ENCODE results near the gene TADA2A.

Gene TADA2A

GRCh38 chr17:37466471-37466870 lies 59.8 kb downstream of the TADA2A start:
- H3K4me3 ChIP-seq (ENCODE audit: low read depth, low read length): no peak overlapping the region
- TF ChIP-seq CTCF (IDR thresholded peaks at IDR 0.05; ENCODE audit: low read depth, low read length): no peak
- DNase-seq (ENCODE audit: low read depth, low spot score): no peak
- in situ Hi-C loops (cut with HindIII; ENCODE audit: low sequenced_read_pairs): no loop called here

GRCh38 chr17:37470181-37470580 lies 63.5 kb downstream of the TADA2A start:
- H3K4me3 ChIP-seq (ENCODE audit: low read depth, low read length): no peak overlapping the region
- TF ChIP-seq CTCF (IDR thresholded peaks at IDR 0.05; ENCODE audit: low read depth, low read length): no peak
- in situ Hi-C loops (cut with HindIII; ENCODE audit: low sequenced_read_pairs): no loop called here
- no peak for DNase-seq (ENCODE audit: low read depth, low spot score)

GRCh38 chr17:37475731-37476420 lies 69.2 kb downstream of the TADA2A start:
- H3K4me3 ChIP-seq (ENCODE audit: low read depth, low read length): no peak overlapping the region
- in situ Hi-C loops (cut with HindIII; ENCODE audit: low sequenced_read_pairs): no loop called here
- TF ChIP-seq CTCF (IDR thresholded peaks at IDR 0.05; ENCODE audit: low read depth, low read length): no peak
- no peak for DNase-seq (ENCODE audit: low read depth, low spot score)

GRCh38 chr17:37476431-37477120 lies 69.9 kb downstream of the TADA2A start:
- in situ Hi-C loops (cut with HindIII; ENCODE audit: low sequenced_read_pairs): no loop called here
- TF ChIP-seq CTCF (IDR thresholded peaks at IDR 0.05; ENCODE audit: low read depth, low read length): no peak
- no peak for DNase-seq (ENCODE audit: low read depth, low spot score)
- no peak overlapping the region for H3K4me3 ChIP-seq (ENCODE audit: low read depth, low read length)

- DNase-seq (ENCODE audit: low read depth, low spot score): no peak
- in situ Hi-C loops (cut with HindIII; ENCODE audit: low sequenced_read_pairs): no loop called here
- no peak for TF ChIP-seq CTCF (IDR thresholded peaks at IDR 0.05; ENCODE audit: low read depth, low read length)
Observed at GRCh38 chr17:37478187-37478586, 71.5 kb downstream of the TADA2A start.

GRCh38 chr17:37479025-37479424 lies 72.3 kb downstream of the TADA2A start:
- DNase-seq (ENCODE audit: low read depth, low spot score): no peak
- H3K4me3 ChIP-seq (ENCODE audit: low read depth, low read length): no peak overlapping the region
- no peak for TF ChIP-seq CTCF (IDR thresholded peaks at IDR 0.05; ENCODE audit: low read depth, low read length)
- in situ Hi-C loops (cut with HindIII; ENCODE audit: low sequenced_read_pairs): no loop called here

More at GRCh38 chr17:37478187-37478586, 71.5 kb downstream of the TADA2A start:
- no peak overlapping the region for H3K4me3 ChIP-seq (ENCODE audit: low read depth, low read length)

Measured in astrocyte of the spinal cord (primary cell).